HG03135 (cell line): ENCODE data around the gene SAP130.

ENCODE experiments used
- ATAC-seq: cut with Tn5 transposase; IDR thresholded peaks from one replicate; pipeline ENCODE4 v1.9.1; 2021; ENCODE audit warnings: mild to moderate bottlenecking, moderate library complexity; ENCODE audit not compliant: unreplicated experiment

The SAP130 gene

GRCh38 chr2:128026448-128027277 lies 1.2 kb downstream of the SAP130 start:
- no peak for ATAC-seq

GRCh38 chr2:128024816-128025215 lies 3.0 kb downstream of the SAP130 start:
- ATAC-seq: no peak

GRCh38 chr2:128017561-128017960 lies 10.3 kb downstream of the SAP130 start:
- ATAC-seq: no peak

GRCh38 chr2:128016620-128017019 lies 11.2 kb downstream of the SAP130 start:
- no peak for ATAC-seq

GRCh38 chr2:128012698-128013097 lies 15.2 kb downstream of the SAP130 start:
- no peak for ATAC-seq

- no peak for ATAC-seq
These were observed 19.7 kb downstream of the SAP130 start for GRCh38 chr2:128008074-128008672.

- no peak for ATAC-seq
These were observed 23.4 kb downstream of the SAP130 start for GRCh38 chr2:128004509-128004908.

- no peak for ATAC-seq
These were observed 24.4 kb downstream of the SAP130 start for GRCh38 chr2:128003463-128003862.

GRCh38 chr2:127996160-127996559 lies 31.7 kb downstream of the SAP130 start:
- ATAC-seq: no peak

- ATAC-seq: no peak
These were observed 32.1 kb downstream of the SAP130 start for GRCh38 chr2:127995725-127996124.

GRCh38 chr2:127993659-127994058 lies 34.2 kb downstream of the SAP130 start:
- no peak for ATAC-seq

GRCh38 chr2:127991742-127992141 lies 36.1 kb downstream of the SAP130 start:
- ATAC-seq: no peak

GRCh38 chr2:127986548-127987079 lies 41.2 kb downstream of the SAP130 start:
- no peak for ATAC-seq

- ATAC-seq: no peak
These were observed 42.1 kb downstream of the SAP130 start for GRCh38 chr2:127985735-127986134.

- ATAC-seq: no peak
These were observed 42.7 kb downstream of the SAP130 start for GRCh38 chr2:127985026-127985734.

- ATAC-seq: no peak
These were observed 43.3 kb downstream of the SAP130 start for GRCh38 chr2:127984551-127984950.

GRCh38 chr2:127969446-127969845 lies 58.4 kb downstream of the SAP130 start:
- no peak for ATAC-seq

GRCh38 chr2:127968610-127969339 lies 59.1 kb downstream of the SAP130 start:
- no peak for ATAC-seq

- no peak for ATAC-seq
These were observed 66.1 kb downstream of the SAP130 start for GRCh38 chr2:127961729-127962128.

- no peak for ATAC-seq
These were observed 70.6 kb downstream of the SAP130 start for GRCh38 chr2:127957240-127957639.

- no peak for ATAC-seq
These were observed 73.0 kb downstream of the SAP130 start for GRCh38 chr2:127954857-127955256.
